Hepatocyte (in vitro differentiated cells): ENCODE data around the gene MAG.

Experiments used
- EZH2 ChIP-seq: fragments of 200-600 bp; sonication (generic); IDR thresholded peaks from 2 replicates; pipeline ENCODE4 v1.6.1; 2016; ENCODE audit warnings: antibody characterized with exemption, mild to moderate bottlenecking, borderline replicate concordance
- EZH2phosphoT487 ChIP-seq: fragments of 200-600 bp; sonication (generic); IDR thresholded peaks from one replicate; pipeline ENCODE4 v1.6.1; 2018; ENCODE audit warnings: antibody characterized with exemption, mild to moderate bottlenecking, low read depth, moderate library complexity; ENCODE audit not compliant: unreplicated experiment, severe bottlenecking
- TF ChIP-seq, protein P1 (sequence below): fragments of 200-600 bp; sonication (generic); IDR thresholded peaks from 2 replicates; pipeline ENCODE4 v1.5.1; 2016; ENCODE audit warnings: antibody characterized with exemption, mild to moderate bottlenecking; ENCODE audit not compliant: poor library complexity

- TF ChIP-seq, protein P1, sequence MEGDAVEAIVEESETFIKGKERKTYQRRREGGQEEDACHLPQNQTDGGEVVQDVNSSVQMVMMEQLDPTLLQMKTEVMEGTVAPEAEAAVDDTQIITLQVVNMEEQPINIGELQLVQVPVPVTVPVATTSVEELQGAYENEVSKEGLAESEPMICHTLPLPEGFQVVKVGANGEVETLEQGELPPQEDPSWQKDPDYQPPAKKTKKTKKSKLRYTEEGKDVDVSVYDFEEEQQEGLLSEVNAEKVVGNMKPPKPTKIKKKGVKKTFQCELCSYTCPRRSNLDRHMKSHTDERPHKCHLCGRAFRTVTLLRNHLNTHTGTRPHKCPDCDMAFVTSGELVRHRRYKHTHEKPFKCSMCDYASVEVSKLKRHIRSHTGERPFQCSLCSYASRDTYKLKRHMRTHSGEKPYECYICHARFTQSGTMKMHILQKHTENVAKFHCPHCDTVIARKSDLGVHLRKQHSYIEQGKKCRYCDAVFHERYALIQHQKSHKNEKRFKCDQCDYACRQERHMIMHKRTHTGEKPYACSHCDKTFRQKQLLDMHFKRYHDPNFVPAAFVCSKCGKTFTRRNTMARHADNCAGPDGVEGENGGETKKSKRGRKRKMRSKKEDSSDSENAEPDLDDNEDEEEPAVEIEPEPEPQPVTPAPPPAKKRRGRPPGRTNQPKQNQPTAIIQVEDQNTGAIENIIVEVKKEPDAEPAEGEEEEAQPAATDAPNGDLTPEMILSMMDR, result no peak
- TF ChIP-seq EZH2, result no peak
- TF ChIP-seq EZH2phosphoT487, result no peak
Measured at GRCh38 chr19:35314858-35315470, 23.0 kb downstream of the MAG start.
